Measurements from ENCODE around the gene HTT. TPM values are rescaled to one million over a fixed set of nuclear protein-coding genes. Genes with fewer than 3 reads are reported as not detected.

HTT gene
- total and polyA plus RNA-seq, 2 of the 8 experiments (the other 6 are each of a cell fraction or from before 2014, with no cell fraction given): 24.0 to 71.0 TPM

- H2BK15ac ChIP-seq (ENCODE audit: low read length): no peak overlapping the region
- no peaks in the 10 kb centered on the region for H3K23me2 ChIP-seq (ENCODE audit: low read depth, low read length)
- no peak overlapping the region for H3K9ac ChIP-seq (replicated peaks in 1 of 4; ENCODE audit: extremely low read depth in 1 of 4, low read depth in 3 of 4, low read length in 3 of 4)
- H2BK5ac ChIP-seq (ENCODE audit: low read depth, low read length): no peak overlapping the region
- H2BK12ac ChIP-seq (ENCODE audit: low read depth, low read length): no peak overlapping the region
- no peak overlapping the region for H2AK5ac ChIP-seq (ENCODE audit: low read depth, low read length)
- no peak overlapping the region for H2BK20ac ChIP-seq (ENCODE audit: low read length)
- ChIA-PET POLR2A (ENCODE audit: partially characterized antibody) (no interaction called here), CTCF (ENCODE audit: partially characterized antibody) (interaction anchor here (0.6 to 2.2 kb wide), 21 partner anchors 8 to 258 kb away, joined by 3 to 10 read pairs (median 3); partner anchors contain the start of gene MSANTD1)
- DNase-seq (ENCODE audit: low read depth in 1 of 2, low spot score in 2 of 2) (peak; percentile 62 to 96), FAIRE-seq (peak; percentile 73)
- no peak overlapping the region for H3K4ac ChIP-seq (replicated peaks; ENCODE audit: insufficient read length, low read depth, low read length)
- no peaks in the 10 kb centered on the region for H3K27me3 ChIP-seq (replicated peaks in 1 of 4; ENCODE audit: control insufficient read depth in 3 of 4, extremely low read depth in 1 of 4, insufficient read depth in 3 of 4, low read length in 3 of 4)
- peaks cover 8% of the 10 kb centered on the region for H3K79me1 ChIP-seq (ENCODE audit: low read depth, low read length)
- no peaks in the 10 kb centered on the region for H3K4me1 ChIP-seq (replicated peaks in 1 of 4; ENCODE audit: control insufficient read depth in 3 of 4, insufficient read depth in 4 of 4, low read length in 3 of 4)
- no peaks in the 10 kb centered on the region for H3K9me3 ChIP-seq (ENCODE audit: insufficient read depth in 2 of 2, low read depth in 1 of 2, low read length in 1 of 2)
- peaks cover 0 to 10% of the 10 kb centered on the region in 2 experiments; a peak in 2 of 4 replicates for H3K79me2 ChIP-seq (ENCODE audit: control insufficient read depth in 1 of 2, insufficient read depth in 2 of 2, low read length in 2 of 2)
- no peak overlapping the region for H3K27ac ChIP-seq (ENCODE audit: low read depth, low read length)
- WGBS, 2 experiments (ENCODE audit: extremely low coverage in 1 of 2, insufficient coverage in 1 of 2, insufficient read length in 1 of 2, insufficient replicate concordance in 2 of 2, low coverage in 1 of 2, low lambda C conversion rate in 2 of 2, missing lambda C conversion rate in 1 of 2): 33% methylated on average over 7 of the region's 7 CpGs; no CpG with 5 or more reads in 1 of the 2 experiments
- peaks cover 4 to 7% of the 10 kb centered on the region in 2 experiments for H4K20me1 ChIP-seq (replicated peaks in 1 of 2; ENCODE audit: control insufficient read depth in 1 of 2, insufficient read depth in 2 of 2, low read length in 2 of 2)
- no peak overlapping the region for H4K8ac ChIP-seq (ENCODE audit: extremely low read depth, insufficient read depth, low read length)
- H3K18ac ChIP-seq (ENCODE audit: extremely low read depth, low read length): no peak overlapping the region
- H3K4me3 ChIP-seq (ENCODE audit: extremely low read depth in 1 of 4, insufficient read depth in 2 of 4, low read depth in 3 of 4, low read length in 4 of 4): no peak overlapping the region
- no peak overlapping the region for H3K56ac ChIP-seq (replicated peaks; ENCODE audit: insufficient read length, low read depth, low read length)
- H3K14ac ChIP-seq (ENCODE audit: insufficient read length): no peak overlapping the region
- H3K23ac ChIP-seq (ENCODE audit: insufficient read length): no peak overlapping the region
- H2AFZ ChIP-seq (ENCODE audit: low read length): no peak overlapping the region
- H3K36me3 ChIP-seq (ENCODE audit: control insufficient read depth in 2 of 4, insufficient read depth in 4 of 4, low read length in 3 of 4): peaks cover 19 to 44% (median 25%) of the 10 kb centered on the region in 4 experiments
- H2BK120ac ChIP-seq (replicated peaks; ENCODE audit: low read depth, low read length): no peak overlapping the region
- no peak overlapping the region for H4K91ac ChIP-seq (replicated peaks; ENCODE audit: insufficient read length, low read length)
- H3K4me2 ChIP-seq (ENCODE audit: insufficient read depth in 1 of 2, low read depth in 2 of 2, low read length in 2 of 2): no peak overlapping the region
- no peak overlapping the region for H4K5ac ChIP-seq (ENCODE audit: insufficient read length, low read depth, low read length)
- TF ChIP-seq SIN3A (conservative IDR thresholded peaks at IDR 0.05 in 1 of 2, IDR thresholded peaks at IDR 0.05 in 1 of 2; ENCODE audit: low read depth in 1 of 2, low read length in 2 of 2) (peak in 1 of 2 experiments; percentile 52; a peak in 1 of 4 replicates), BCL11A (IDR thresholded peaks at IDR 0.05; ENCODE audit: low read depth in 2 of 2, low read length in 2 of 2) (no peak), JUND (IDR thresholded peaks at IDR 0.05; ENCODE audit: low read length) (peak; percentile 85), SRF (IDR thresholded peaks at IDR 0.05; ENCODE audit: low read depth, low read length) (no peak), GABPA (IDR thresholded peaks at IDR 0.05; ENCODE audit: borderline replicate concordance, insufficient read depth, low read length) (peak; percentile 29; the same call in 1 of the 2 replicates), JUN (IDR thresholded peaks at IDR 0.05; ENCODE audit: low read depth, low read length) (0 out of 2 replicates have a peak, but pooled peaks have one; percentile 14), TEAD4 (IDR thresholded peaks at IDR 0.05; ENCODE audit: low read depth, low read length) (0 out of 2 replicates have a peak, but pooled peaks have one; percentile 24), EGR1 (IDR thresholded peaks at IDR 0.05; ENCODE audit: borderline replicate concordance, low read depth, low read length) (no peak)
- TF ChIP-seq, protein P1, sequence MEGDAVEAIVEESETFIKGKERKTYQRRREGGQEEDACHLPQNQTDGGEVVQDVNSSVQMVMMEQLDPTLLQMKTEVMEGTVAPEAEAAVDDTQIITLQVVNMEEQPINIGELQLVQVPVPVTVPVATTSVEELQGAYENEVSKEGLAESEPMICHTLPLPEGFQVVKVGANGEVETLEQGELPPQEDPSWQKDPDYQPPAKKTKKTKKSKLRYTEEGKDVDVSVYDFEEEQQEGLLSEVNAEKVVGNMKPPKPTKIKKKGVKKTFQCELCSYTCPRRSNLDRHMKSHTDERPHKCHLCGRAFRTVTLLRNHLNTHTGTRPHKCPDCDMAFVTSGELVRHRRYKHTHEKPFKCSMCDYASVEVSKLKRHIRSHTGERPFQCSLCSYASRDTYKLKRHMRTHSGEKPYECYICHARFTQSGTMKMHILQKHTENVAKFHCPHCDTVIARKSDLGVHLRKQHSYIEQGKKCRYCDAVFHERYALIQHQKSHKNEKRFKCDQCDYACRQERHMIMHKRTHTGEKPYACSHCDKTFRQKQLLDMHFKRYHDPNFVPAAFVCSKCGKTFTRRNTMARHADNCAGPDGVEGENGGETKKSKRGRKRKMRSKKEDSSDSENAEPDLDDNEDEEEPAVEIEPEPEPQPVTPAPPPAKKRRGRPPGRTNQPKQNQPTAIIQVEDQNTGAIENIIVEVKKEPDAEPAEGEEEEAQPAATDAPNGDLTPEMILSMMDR (IDR thresholded peaks at IDR 0.05; ENCODE audit: control extremely low read depth in 1 of 3, insufficient read depth in 1 of 3, low read depth in 1 of 3, low read length in 3 of 3): peak; percentile 90 to 99 (median 98)
Measured at GRCh38 chr4:3106339-3107186, 32.1 kb downstream of the HTT start.
